Stimulated activated naive B cell treated with anti-CD40 and anti-IgM and Interleukin-4, amounts not matched to agents 10 μg/mL and 1 μg/mL and 100 μg/mL, for 72 hours (primary cell): ENCODE measurements around the gene BORA.
A peak's percentile ranks its signal among the peaks of the same experiment; 100 is the strongest.
"Not testable (repeated sequence)": the region's sequence is repeated elsewhere in the genome, so short reads cannot be mapped to it uniquely, and the experiment has no call there.

ENCODE experiments used
- ATAC-seq, 2 donors: fragments of 150-1000 bp; cut with Tn5 transposase; replicated peaks; 2 replicates each; pipeline ENCODE4 v1.10.0; 2021; ENCODE audit warnings: moderate library complexity in 1 of 2
- DNase-seq: peaks from one replicate; pipeline ENCODE4 v3.0.0; 2021
- H3K27ac Mint-ChIP-seq: one replicate; pipeline ENCODE4 v1.8.0; 2022; ENCODE audit warnings: mild to moderate bottlenecking, mixed read lengths
- H3K27me3 Mint-ChIP-seq, 2 donors: one replicate each; pipeline ENCODE4 v1.8.0; 2022; ENCODE audit warnings: mixed read lengths in 2 of 2
- H3K36me3 Mint-ChIP-seq, 2 donors: one replicate each; pipeline ENCODE4 v1.8.0; 2022; ENCODE audit warnings: mixed read lengths in 2 of 2, mild to moderate bottlenecking in 1 of 2
- H3K4me1 Mint-ChIP-seq, 2 donors: one replicate each; pipeline ENCODE4 v1.8.0; 2022; ENCODE audit warnings: mixed read lengths in 2 of 2, mild to moderate bottlenecking in 1 of 2
- H3K4me3 Mint-ChIP-seq, 2 donors: one replicate each; pipeline ENCODE4 v1.8.0; 2022; ENCODE audit warnings: mild to moderate bottlenecking in 2 of 2, mixed read lengths in 2 of 2, moderate library complexity in 1 of 2
- H3K9me3 Mint-ChIP-seq, 2 donors: one replicate each; pipeline ENCODE4 v1.8.0; 2022; ENCODE audit warnings: mixed read lengths in 2 of 2, mild to moderate bottlenecking in 1 of 2

Gene BORA

DNA sequence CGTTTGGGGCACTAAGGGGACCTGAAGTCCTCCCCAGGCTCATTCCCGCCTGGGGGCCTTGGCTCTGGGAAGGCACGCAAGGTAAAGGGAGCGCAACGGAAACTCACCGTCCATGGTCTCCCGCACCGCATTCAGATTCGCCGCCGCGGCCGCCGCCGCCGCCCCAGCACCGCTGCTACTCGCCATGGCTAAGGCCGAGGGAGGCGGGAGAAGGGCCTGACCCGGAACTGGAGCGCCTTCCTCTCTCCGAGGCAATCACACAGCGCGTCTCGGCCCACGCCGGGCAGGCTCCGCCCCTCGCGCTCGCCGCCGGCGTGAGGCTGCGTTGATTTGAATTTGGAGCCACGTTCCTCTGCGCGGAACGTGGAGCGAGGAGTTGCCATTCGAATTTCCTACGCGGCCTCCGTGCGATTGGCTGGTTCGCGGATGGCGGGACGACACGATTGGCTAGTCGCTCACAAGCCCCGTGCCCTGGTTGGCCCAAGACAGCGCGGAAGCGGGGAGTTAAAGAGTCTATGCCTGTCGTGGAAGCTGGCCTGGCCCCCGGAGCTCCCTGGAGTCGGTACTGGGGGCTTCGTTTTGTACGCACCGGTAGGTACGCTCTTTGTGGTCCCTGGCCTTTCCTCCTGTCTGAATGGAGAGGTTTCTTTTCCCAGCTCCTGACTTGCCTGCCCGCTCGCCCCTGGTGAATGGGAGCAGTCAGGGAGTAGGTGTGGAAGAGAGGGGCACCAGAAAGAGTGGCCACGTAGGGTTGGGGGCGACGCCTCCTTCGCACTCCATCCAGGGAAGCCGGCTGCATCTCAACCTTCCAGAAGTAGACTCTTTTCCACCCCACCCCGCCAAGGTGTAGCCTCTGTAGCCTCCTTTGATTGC, at the start of gene BORA, which contains the start of gene MZT1:
TSS of gene BORA (plus strand) at position 507 of the 873 bp plus-strand sequence. CDS start 1,018 bp downstream, outside the sequence.
TSS of gene MZT1 (minus strand) at position 213 of the 873 bp plus-strand sequence. CDS start at position 186, 27 bp downstream.
- peak; percentile 96 for DNase-seq
- Mint-ChIP-seq H3K27ac (peak within 1 kb of the TSS; percentile 93), H3K36me3 (peaks cover 20 to 23% of the 10 kb centered on the region in 2 donors), H3K4me1 (peaks cover 11 to 26% of the 10 kb centered on the region in 2 donors), H3K4me3 (peak within 1 kb of the TSS; percentile 96 to 97), H3K27me3 (no peaks in the 10 kb centered on the region), H3K9me3 (no peaks in the 10 kb centered on the region)
- peak; percentile 96 for ATAC-seq

DNA sequence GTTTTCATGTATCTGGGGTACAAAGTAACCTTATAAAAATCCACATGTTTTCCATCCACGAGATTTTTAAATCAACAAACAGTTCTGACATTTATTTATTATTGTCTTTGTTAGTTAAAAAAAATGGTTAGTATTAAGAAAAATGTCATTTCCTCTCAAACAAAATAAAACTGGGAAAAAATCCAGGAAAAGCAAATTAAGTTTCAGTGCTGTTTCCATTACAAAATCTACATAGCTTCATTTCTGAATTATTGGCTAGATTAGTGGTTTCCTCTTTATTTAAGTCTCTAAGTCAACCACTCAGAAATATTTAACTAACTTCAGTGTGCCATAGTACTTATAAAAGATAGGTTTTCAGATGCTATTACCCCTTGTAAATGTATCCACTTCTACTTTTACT, 49.4 kb upstream of the BORA start:
- Mint-ChIP-seq H3K4me3 (no peak overlapping the region), H3K27ac (no peak overlapping the region), H3K9me3 (no peaks in the 10 kb centered on the region), H3K27me3 (no peaks in the 10 kb centered on the region), H3K4me1 (peaks cover 0 to 2% of the 10 kb centered on the region in 2 donors), H3K36me3 (no peaks in the 10 kb centered on the region)
- no peak for DNase-seq
- ATAC-seq: no peak

DNA sequence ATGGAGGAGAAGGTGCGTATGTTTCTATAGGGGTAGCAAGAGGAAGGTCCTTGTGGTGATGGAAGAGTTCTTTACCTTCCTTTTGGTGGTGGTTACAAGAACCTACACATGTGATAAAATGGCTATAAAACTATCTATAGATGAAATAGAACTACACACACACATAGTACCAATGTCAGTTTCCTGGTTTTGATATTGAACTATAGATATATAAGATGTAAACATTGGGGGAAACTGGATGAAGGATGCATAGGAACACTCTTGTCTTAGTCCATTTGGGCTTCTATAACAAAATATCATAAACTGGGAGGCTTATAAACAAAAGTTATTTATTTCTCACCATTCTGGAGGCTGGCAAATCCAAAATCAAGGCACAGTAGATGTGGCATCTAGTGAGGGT, 47.4 kb upstream of the BORA start:
- peaks cover 0 to 2% of the 10 kb centered on the region in 2 donors for H3K4me1 Mint-ChIP-seq
- H3K9me3 Mint-ChIP-seq: no peaks in the 10 kb centered on the region
- H3K4me3 Mint-ChIP-seq: no peak overlapping the region
- ATAC-seq (no peak), DNase-seq (no peak)
- H3K27ac Mint-ChIP-seq: no peak overlapping the region
- no peaks in the 10 kb centered on the region for H3K36me3 Mint-ChIP-seq
- no peaks in the 10 kb centered on the region for H3K27me3 Mint-ChIP-seq

DNA sequence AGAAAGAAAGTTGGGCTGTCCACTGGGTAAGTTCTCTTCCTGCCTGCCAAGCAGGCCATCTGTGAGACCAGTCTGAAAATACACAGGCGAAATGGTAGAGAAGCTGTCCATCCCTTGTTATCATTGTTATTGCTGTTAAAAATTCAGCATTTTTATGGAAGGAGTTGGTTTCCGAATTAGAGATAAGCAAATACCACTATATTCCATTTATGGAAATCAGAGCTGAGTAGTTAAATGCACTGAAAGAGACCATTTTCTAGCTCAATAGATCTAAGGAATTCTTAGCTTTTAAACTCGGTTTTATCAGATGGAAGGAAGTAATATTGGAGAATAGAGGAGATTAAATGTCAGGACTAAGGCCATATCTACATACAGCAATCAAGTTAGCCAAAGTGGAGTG, 41.0 kb upstream of the BORA start:
- no peak for ATAC-seq
- H3K4me3 Mint-ChIP-seq: no peak overlapping the region
- H3K27ac Mint-ChIP-seq: no peak overlapping the region
- H3K4me1 Mint-ChIP-seq: no peaks in the 10 kb centered on the region
- peaks cover 0 to 10% of the 10 kb centered on the region in 2 donors for H3K27me3 Mint-ChIP-seq
- DNase-seq: no peak
- H3K36me3 Mint-ChIP-seq: no peaks in the 10 kb centered on the region
- no peaks in the 10 kb centered on the region for H3K9me3 Mint-ChIP-seq

DNA sequence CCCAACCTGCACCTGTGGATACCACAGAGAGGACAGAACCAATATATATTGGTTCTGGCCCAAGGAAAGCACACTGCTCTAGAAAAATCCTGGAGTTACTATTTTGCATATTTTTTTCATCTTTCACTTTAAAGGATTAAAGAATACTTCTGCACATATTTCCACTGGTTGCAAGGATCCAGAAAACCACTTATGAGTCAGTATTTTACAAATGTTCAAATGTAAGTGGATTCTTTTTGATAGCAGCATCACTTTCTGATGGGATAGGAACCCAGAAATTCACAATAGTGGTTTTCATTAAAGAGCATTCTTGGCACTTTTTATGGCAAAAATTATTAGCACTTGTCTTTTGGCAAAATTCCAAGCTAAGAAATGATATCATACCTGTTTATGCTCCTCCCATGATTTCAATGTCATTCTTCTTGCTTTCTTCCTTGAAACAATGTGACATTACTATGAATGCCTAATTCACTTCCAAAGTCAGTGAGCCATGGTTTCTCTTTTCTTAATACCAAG, 38.5 kb upstream of the BORA start:
- H3K4me3 Mint-ChIP-seq: no peak overlapping the region
- ATAC-seq (no peak), DNase-seq (no peak)
- no peaks in the 10 kb centered on the region for H3K36me3 Mint-ChIP-seq
- H3K4me1 Mint-ChIP-seq: no peaks in the 10 kb centered on the region
- H3K9me3 Mint-ChIP-seq: peaks cover 0 to 4% of the 10 kb centered on the region in 2 donors
- peaks cover 1 to 19% of the 10 kb centered on the region in 2 donors for H3K27me3 Mint-ChIP-seq
- H3K27ac Mint-ChIP-seq: no peak overlapping the region

DNA sequence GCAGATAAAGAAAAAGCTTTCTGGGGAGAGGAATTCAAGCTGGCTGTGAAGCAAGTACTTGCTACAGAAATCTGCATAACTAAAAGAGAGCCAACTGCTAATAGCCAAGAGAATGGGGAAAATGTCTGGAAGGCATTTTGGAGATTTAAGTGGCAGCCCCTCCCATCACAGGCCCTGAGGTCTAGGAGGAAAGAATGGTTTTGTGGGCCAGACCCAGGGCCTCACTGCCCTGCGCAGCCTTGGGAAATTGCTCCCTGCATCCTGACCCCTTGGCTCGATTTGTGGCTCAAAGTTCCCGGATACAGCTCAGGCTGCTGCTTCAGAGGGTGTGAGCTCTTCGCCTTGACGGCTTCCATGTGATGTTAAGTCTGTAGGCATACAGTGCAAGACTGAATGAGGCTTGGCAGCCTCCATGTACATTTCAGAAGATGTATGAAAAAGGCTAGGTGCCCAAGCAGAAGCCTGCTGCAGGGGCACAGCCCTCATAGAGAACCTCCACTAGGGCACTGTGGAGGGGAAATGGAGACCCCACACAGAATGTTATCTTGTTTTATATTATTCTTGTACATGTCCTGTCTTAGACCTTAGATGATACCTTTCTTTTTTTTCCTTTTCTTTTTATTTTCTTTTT, 34.7 kb upstream of the BORA start:
- no peak for DNase-seq
- H3K4me1 Mint-ChIP-seq: no peaks in the 10 kb centered on the region
- H3K4me3 Mint-ChIP-seq: no peak overlapping the region
- ATAC-seq: no peak
- H3K36me3 Mint-ChIP-seq: no peaks in the 10 kb centered on the region
- H3K27me3 Mint-ChIP-seq: peaks cover 5 to 19% of the 10 kb centered on the region in 2 donors
- H3K27ac Mint-ChIP-seq: no peak overlapping the region
- peaks cover 0 to 4% of the 10 kb centered on the region in 2 donors for H3K9me3 Mint-ChIP-seq

DNA sequence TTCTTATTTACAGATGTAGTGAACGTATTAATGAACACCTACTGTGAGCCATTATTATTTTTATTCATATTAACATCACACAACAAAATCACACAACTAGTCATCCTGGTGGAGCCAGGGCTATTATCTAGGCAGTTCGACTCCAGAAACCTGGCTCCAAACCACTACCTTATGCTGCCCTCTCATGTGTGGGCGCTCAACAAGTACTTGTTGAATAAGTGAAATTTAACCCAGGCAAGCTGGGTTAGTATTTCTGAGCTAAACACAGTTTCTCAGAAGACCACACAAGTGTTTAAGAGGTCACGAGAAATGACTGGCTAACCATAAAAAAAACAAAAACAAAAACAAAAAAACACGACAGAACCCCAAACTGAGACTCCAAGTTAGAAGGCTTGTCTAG, 33.9 kb upstream of the BORA start:
- H3K4me3 Mint-ChIP-seq: no peak overlapping the region

DNA sequence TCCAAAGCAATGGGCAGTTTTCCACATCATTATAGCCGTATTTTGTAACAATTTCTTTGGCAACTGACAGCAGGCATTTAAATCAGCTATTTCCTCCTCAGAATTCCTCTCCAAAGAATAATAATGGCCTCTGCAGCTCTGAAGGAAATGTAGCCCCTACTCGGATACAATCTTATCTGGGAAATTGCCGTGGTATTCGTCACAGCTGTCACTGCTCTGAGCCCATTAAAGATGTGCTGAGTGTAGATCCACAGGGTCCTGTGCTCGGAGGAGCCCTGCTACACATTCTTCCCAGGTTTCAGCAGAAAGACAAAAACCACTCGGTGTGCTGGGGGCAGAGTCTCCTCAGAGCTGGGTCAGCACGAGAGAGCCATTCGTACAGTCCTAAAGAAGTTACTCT, 33.4 kb upstream of the BORA start:
- Mint-ChIP-seq H3K4me3 (no peak overlapping the region), H3K36me3 (no peaks in the 10 kb centered on the region), H3K27ac (no peak overlapping the region), H3K4me1 (no peaks in the 10 kb centered on the region), H3K27me3 (peaks cover 5 to 19% of the 10 kb centered on the region in 2 donors), H3K9me3 (peaks cover 0 to 4% of the 10 kb centered on the region in 2 donors)
- DNase-seq (no peak), ATAC-seq (no peak)

More for the DNA sequence above, 33.9 kb upstream of the BORA start:
- Mint-ChIP-seq H3K36me3 (no peaks in the 10 kb centered on the region), H3K27ac (no peak overlapping the region), H3K4me1 (no peaks in the 10 kb centered on the region), H3K27me3 (peaks cover 5 to 19% of the 10 kb centered on the region in 2 donors), H3K9me3 (peaks cover 0 to 4% of the 10 kb centered on the region in 2 donors)
- DNase-seq (no peak), ATAC-seq (no peak)

DNA sequence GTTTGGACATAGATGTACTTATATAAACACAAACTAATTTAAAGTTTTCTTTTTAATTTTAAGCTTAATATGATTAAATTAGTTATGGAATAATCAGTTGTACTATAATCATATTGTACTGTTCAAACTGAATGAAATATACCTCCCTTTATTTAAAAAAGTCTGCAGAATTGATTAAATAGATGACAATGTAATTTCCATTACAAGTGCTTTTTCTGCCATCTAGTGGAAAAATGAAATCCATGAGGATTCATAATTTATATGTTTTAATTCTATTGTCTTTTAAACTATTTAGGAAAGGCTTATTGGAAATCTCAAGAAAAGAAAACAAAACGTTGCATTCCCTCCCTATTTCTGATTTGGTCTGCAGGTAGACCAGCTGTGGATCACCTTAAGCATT, 31.1 kb upstream of the BORA start:
- H3K4me3 Mint-ChIP-seq: no peak overlapping the region
- ATAC-seq (no peak), DNase-seq (no peak)

DNA sequence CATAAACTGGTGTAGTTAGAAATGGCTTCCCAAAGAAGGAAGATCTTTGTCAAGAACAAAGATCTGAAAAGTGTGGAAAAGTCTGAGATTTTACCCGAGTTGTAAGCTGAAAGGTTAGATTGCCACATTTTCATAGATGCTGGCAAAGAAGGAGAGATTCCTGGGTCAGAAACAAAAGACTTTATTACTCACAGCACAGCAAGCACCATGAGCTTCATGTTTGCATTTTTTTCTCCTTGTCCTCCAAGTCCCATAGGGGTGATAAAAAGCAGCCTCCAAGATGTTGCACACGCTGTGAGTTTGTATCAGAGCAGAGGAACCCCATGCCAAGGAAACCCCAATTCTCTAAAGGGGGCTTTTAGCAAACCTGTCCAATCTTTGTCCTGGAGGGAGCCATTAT, 29.6 kb upstream of the BORA start:
- Mint-ChIP-seq H3K4me1 (peaks cover 0 to 7% of the 10 kb centered on the region in 2 donors), H3K27me3 (peaks cover 0 to 5% of the 10 kb centered on the region in 2 donors), H3K9me3 (no peaks in the 10 kb centered on the region), H3K36me3 (no peaks in the 10 kb centered on the region), H3K4me3 (no peak overlapping the region), H3K27ac (no peak overlapping the region)
- ATAC-seq: no peak
- no peak for DNase-seq

More for the DNA sequence above, 31.1 kb upstream of the BORA start:
- Mint-ChIP-seq H3K27me3 (peaks cover 5 to 8% of the 10 kb centered on the region in 2 donors), H3K4me1 (peaks cover 0 to 7% of the 10 kb centered on the region in 2 donors), H3K9me3 (peaks cover 0 to 4% of the 10 kb centered on the region in 2 donors), H3K36me3 (no peaks in the 10 kb centered on the region), H3K27ac (no peak overlapping the region)

DNA sequence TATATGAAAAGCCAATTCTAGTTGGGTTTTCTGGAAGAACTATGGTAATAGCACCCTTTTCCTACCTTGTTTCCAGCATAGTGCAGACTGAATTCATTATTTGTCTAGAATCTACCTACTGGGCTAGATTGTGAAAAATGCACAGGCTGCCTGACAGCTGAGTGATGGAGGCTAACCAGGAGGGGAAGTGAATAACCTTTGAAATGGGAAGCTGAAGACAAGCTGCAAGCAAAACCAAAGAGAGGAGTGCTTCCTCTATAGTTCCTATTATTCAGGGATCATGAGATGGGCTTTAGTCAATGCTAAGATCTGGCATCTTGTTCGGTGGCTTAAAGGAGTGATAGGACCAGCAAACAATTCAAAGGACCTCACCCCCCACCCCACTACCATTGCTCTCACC, 27.2 kb upstream of the BORA start:
- H3K9me3 Mint-ChIP-seq: peaks cover 0 to under 1% of the 10 kb centered on the region in 2 donors
- DNase-seq: no peak
- H3K27ac Mint-ChIP-seq: no peak overlapping the region
- peaks cover 0 to 7% of the 10 kb centered on the region in 2 donors for H3K4me1 Mint-ChIP-seq
- no peaks in the 10 kb centered on the region for H3K27me3 Mint-ChIP-seq
- ATAC-seq: peak in 1 of 2 donors; percentile 6
- H3K36me3 Mint-ChIP-seq: peaks cover 2% of the 10 kb centered on the region in 2 donors
- H3K4me3 Mint-ChIP-seq: no peak overlapping the region

DNA sequence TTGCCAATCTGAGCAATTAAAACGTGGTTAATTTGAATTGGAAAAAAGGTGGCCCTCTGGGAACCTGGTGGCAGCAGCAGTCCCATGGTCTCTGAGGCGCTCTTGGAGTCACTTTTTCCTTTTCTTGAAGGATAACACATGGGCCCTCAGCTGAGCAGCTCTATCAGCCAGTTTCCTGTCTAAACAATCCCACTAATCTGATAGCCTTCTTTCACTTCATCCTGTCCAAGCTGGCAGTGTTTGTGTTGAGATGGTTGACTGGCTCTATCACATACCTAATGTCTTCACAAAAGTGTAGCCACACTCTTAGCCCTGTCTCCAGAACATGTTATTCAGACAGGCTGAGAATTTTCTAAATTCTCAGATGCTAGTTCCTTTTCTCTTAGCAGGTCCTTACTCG, 10.9 kb upstream of the BORA start:
- peaks cover 56 to 67% of the 10 kb centered on the region in 2 donors for H3K36me3 Mint-ChIP-seq
- ATAC-seq (no peak), DNase-seq (no peak)
- H3K27me3 Mint-ChIP-seq: no peaks in the 10 kb centered on the region
- H3K9me3 Mint-ChIP-seq: peaks cover 4 to 10% of the 10 kb centered on the region in 2 donors
- H3K4me3 Mint-ChIP-seq: no peak overlapping the region
- no peak overlapping the region for H3K27ac Mint-ChIP-seq
- peaks cover 2 to 23% of the 10 kb centered on the region in 2 donors for H3K4me1 Mint-ChIP-seq

DNA sequence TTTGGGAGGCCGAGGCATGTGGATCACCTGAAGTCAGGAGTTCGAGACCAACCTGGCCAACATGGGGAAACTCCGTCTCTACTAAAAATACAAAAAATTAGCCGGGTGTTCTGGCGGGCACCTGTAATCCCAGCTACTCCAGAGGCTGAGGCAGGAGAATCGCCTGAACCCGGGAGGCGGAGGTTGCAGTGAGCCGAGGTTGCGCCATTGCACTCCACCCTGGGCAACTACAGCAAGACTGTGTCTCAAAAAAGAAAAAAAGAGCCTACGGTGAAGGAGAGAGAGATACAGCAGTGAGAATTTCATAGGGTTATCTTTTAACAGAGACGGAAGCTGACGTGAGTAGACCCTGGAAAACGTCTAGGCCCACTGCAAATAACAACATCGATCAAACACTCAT, 1.5 kb upstream of the BORA start:
- H3K27me3 Mint-ChIP-seq, H3K9me3 Mint-ChIP-seq, ATAC-seq, DNase-seq: not testable (repeated sequence)
- Mint-ChIP-seq H3K36me3 (peaks cover 18 to 32% of the 10 kb centered on the region in 2 donors), H3K4me3 (peak overlapping the region; percentile 96 to 97), H3K4me1 (peaks cover 13 to 32% of the 10 kb centered on the region in 2 donors), H3K27ac (peak overlapping the region; percentile 47)

DNA sequence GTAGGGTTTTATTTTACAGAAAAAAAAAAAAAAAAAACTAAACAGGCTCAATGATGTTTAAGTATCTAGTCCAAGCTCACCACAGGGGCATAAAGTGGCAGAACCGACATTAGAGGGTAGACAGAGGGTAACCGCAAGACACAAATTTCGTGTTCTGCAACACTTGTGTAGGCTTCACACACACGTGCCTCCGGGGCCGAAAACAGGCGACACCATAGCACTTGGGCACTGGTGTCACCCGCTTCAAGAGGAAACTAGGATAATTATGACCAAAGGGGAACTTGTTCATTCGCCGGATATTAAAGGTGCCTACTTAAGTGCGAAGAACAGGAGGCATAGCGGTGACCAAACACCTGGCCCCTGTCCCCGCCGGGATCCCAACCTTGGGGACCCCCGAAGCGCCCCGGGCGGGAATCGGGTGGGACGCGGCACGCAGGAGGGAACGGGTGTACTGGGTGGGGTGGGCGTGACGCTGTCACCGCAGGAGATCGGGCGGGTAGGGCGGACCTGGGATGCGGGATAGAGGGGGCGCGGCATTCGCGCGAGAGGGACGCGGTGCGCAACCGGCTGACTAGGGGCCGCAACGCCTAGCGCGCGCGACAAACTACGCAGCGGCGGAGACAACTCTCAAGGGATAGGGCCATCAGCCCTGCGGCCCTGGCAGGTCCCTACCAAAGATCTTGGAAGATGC, 852 bp upstream of the BORA start:
- H3K27ac Mint-ChIP-seq: peak overlapping the region; percentile 93
- ATAC-seq: peak; percentile 38 to 39
- H3K4me3 Mint-ChIP-seq: peak overlapping the region; percentile 96 to 97
- peaks cover 20 to 29% of the 10 kb centered on the region in 2 donors for H3K36me3 Mint-ChIP-seq
- H3K9me3 Mint-ChIP-seq: no peaks in the 10 kb centered on the region
- H3K27me3 Mint-ChIP-seq: no peaks in the 10 kb centered on the region
- DNase-seq: no peak
- H3K4me1 Mint-ChIP-seq: peaks cover 11 to 26% of the 10 kb centered on the region in 2 donors
